ENCODE measurements around the gene CDK7. TPM values are rescaled to one million over a fixed set of nuclear protein-coding genes. Genes with fewer than 3 reads are reported as not detected.
A peak's percentile ranks its signal among the peaks of the same experiment; 100 is the strongest.

CDK7 gene
- 10 to 100 TPM; 30.8 to 75.9 (median 39.7) TPM for total RNA-seq

- peaks cover 5 to 15% of the 10 kb centered on the region in 2 donors for H3K4me1 ChIP-seq (replicated peaks in 1 of 2)
- peak; percentile 94 to 100 (median 99) for ATAC-seq (replicated peaks in 6 of 8)
- WGBS, 10 experiments = 0 to 5% (median 0%) methylated on average over 1 to 23 of the region's 49 CpGs; no CpG with 5 or more reads in 1 of the 10 experiments
- peak within 1 kb of the TSS; percentile 61 to 88 (median 79) for H3K4me3 ChIP-seq
- H3K27ac ChIP-seq = peak within 1 kb of the TSS; percentile 54 to 85
- in situ Hi-C loops (cut with MboI; ENCODE audit: low pct_unique_long_range_greater_than_20kb in 2 of 9, low sequenced_read_pairs in 9 of 9, unreplicated experiment in 9 of 9) = no loop called here
These were observed at the start of gene CDK7 for GRCh38 chr5:69234457-69235268. Gene CDK7 (plus strand): TSS chr5:69234886. CDS start chr5:69234976, 90 bp downstream.

GRCh38 chr5:69187342-69187741, 47.3 kb upstream of the CDK7 start:
- 83 to 100% (median 100%) methylated on average over 1 to 2 of the region's 2 CpGs; no CpG with 5 or more reads in 6 of the 10 experiments for WGBS, 10 experiments
- H3K27ac ChIP-seq = no peak overlapping the region
- in situ Hi-C loops (cut with MboI; ENCODE audit: low pct_unique_long_range_greater_than_20kb in 2 of 9, low sequenced_read_pairs in 9 of 9, unreplicated experiment in 9 of 9) = no loop called here
- no peak for ATAC-seq (replicated peaks in 6 of 8)
- H3K4me3 ChIP-seq = no peak overlapping the region
- H3K4me1 ChIP-seq (replicated peaks in 1 of 2) = peaks cover 3 to 9% of the 10 kb centered on the region in 2 donors

- Histone ChIP-seq H3K27ac (peak overlapping the region; percentile 27 to 81), H3K4me3 (peak overlapping the region; percentile 62 to 79 (median 70)), H3K4me1 (replicated peaks in 1 of 2) (peaks cover 3 to 9% of the 10 kb centered on the region in 2 donors)
- 0 to 25% (median 8%) methylated on average over 1 to 7 of the region's 8 CpGs; no CpG with 5 or more reads in 2 of the 10 experiments for WGBS, 10 experiments
- peak in 6 of 8 experiments; percentile 19 to 44 (median 40) for ATAC-seq (replicated peaks in 6 of 8)
- in situ Hi-C loops (cut with MboI; ENCODE audit: low pct_unique_long_range_greater_than_20kb in 2 of 9, low sequenced_read_pairs in 9 of 9, unreplicated experiment in 9 of 9) = no loop called here
These were observed 45.9 kb upstream of the CDK7 start for GRCh38 chr5:69188811-69189161.

GRCh38 chr5:69189162-69190086, 45.3 kb upstream of the CDK7 start, which contains the start of gene CENPH:
Gene CENPH (plus strand): TSS chr5:69189583. CDS start chr5:69189635, 52 bp downstream.
- in situ Hi-C loops (cut with MboI; ENCODE audit: low pct_unique_long_range_greater_than_20kb in 2 of 9, low sequenced_read_pairs in 9 of 9, unreplicated experiment in 9 of 9) = no loop called here
- Histone ChIP-seq H3K4me3 (peak within 1 kb of the TSS; percentile 62 to 79 (median 70)), H3K4me1 (replicated peaks in 1 of 2) (peaks cover 3 to 9% of the 10 kb centered on the region in 2 donors), H3K27ac (peak within 1 kb of the TSS; percentile 27 to 81)
- ATAC-seq (replicated peaks in 6 of 8) = peak; percentile 91 to 99 (median 98)
- 0 to 17% (median 0%) methylated on average over 3 to 14 of the region's 55 CpGs; no CpG with 5 or more reads in 1 of the 10 experiments for WGBS, 10 experiments

GRCh38 chr5:69202497-69202896, 32.2 kb upstream of the CDK7 start:
- no peak overlapping the region for H3K27ac ChIP-seq
- WGBS, 10 experiments = 78 to 100% (median 100%) methylated on average over 1 of the region's 1 CpG; no CpG with 5 or more reads in 3 of the 10 experiments
- ATAC-seq (replicated peaks in 6 of 8) = no peak
- no peak overlapping the region for H3K4me3 ChIP-seq
- in situ Hi-C loops (cut with MboI; ENCODE audit: low pct_unique_long_range_greater_than_20kb in 2 of 9, low sequenced_read_pairs in 9 of 9, unreplicated experiment in 9 of 9) = no loop called here
- no peaks in the 10 kb centered on the region for H3K4me1 ChIP-seq (replicated peaks in 1 of 2)

- in situ Hi-C loops (cut with MboI; ENCODE audit: low pct_unique_long_range_greater_than_20kb in 2 of 9, low sequenced_read_pairs in 9 of 9, unreplicated experiment in 9 of 9) = no loop called here
- ATAC-seq (replicated peaks in 6 of 8) = no peak
- H3K27ac ChIP-seq = no peak overlapping the region
These were observed 28.0 kb upstream of the CDK7 start for GRCh38 chr5:69206528-69207190.

GRCh38 chr5:69209602-69210001, 25.1 kb upstream of the CDK7 start:
- Histone ChIP-seq H3K4me3 (no peak overlapping the region), H3K27ac (no peak overlapping the region), H3K4me1 (replicated peaks in 1 of 2) (no peaks in the 10 kb centered on the region)
- 15 to 100% (median 80%) methylated on average over 2 of the region's 2 CpGs; no CpG with 5 or more reads in 1 of the 10 experiments for WGBS, 10 experiments
- no peak for ATAC-seq (replicated peaks in 6 of 8)
- in situ Hi-C loops (cut with MboI; ENCODE audit: low pct_unique_long_range_greater_than_20kb in 2 of 9, low sequenced_read_pairs in 9 of 9, unreplicated experiment in 9 of 9) = no loop called here

More at GRCh38 chr5:69206528-69207190, 28.0 kb upstream of the CDK7 start:
- Histone ChIP-seq H3K4me3 (no peak overlapping the region), H3K4me1 (replicated peaks in 1 of 2) (no peaks in the 10 kb centered on the region)
- 86 to 100% (median 100%) methylated on average over 1 to 2 of the region's 5 CpGs; no CpG with 5 or more reads in 3 of the 10 experiments for WGBS, 10 experiments

- no peak overlapping the region for H3K27ac ChIP-seq
- H3K4me1 ChIP-seq (replicated peaks in 1 of 2) = no peaks in the 10 kb centered on the region
- ATAC-seq (replicated peaks in 6 of 8) = no peak
- WGBS, 10 experiments = 80 to 100% (median 100%) methylated on average over 1 to 2 of the region's 2 CpGs; no CpG with 5 or more reads in 3 of the 10 experiments
- H3K4me3 ChIP-seq = no peak overlapping the region
- in situ Hi-C loops (cut with MboI; ENCODE audit: low pct_unique_long_range_greater_than_20kb in 2 of 9, low sequenced_read_pairs in 9 of 9, unreplicated experiment in 9 of 9) = no loop called here
These were observed 23.5 kb upstream of the CDK7 start for GRCh38 chr5:69211200-69211599.

- WGBS, 10 experiments = 80 to 100% (median 100%) methylated on average over 1 to 2 of the region's 2 CpGs; no CpG with 5 or more reads in 6 of the 10 experiments
- H3K27ac ChIP-seq = no peak overlapping the region
- ATAC-seq (replicated peaks in 6 of 8) = no peak
- H3K4me1 ChIP-seq (replicated peaks in 1 of 2) = peaks cover under 1 to 2% of the 10 kb centered on the region in 2 donors
- in situ Hi-C loops (cut with MboI; ENCODE audit: low pct_unique_long_range_greater_than_20kb in 2 of 9, low sequenced_read_pairs in 9 of 9, unreplicated experiment in 9 of 9) = no loop called here
- no peak overlapping the region for H3K4me3 ChIP-seq
These were observed 22.7 kb upstream of the CDK7 start for GRCh38 chr5:69212022-69212421.

- Histone ChIP-seq H3K4me1 (replicated peaks in 1 of 2) (peaks cover 4% of the 10 kb centered on the region in 2 donors), H3K27ac (no peak overlapping the region), H3K4me3 (no peak overlapping the region)
- in situ Hi-C loops (cut with MboI; ENCODE audit: low pct_unique_long_range_greater_than_20kb in 2 of 9, low sequenced_read_pairs in 9 of 9, unreplicated experiment in 9 of 9) = no loop called here
- WGBS, 10 experiments = 100% methylated on average over 1 to 4 of the region's 4 CpGs; no CpG with 5 or more reads in 4 of the 10 experiments
- ATAC-seq (replicated peaks in 6 of 8) = no peak
These were observed 21.0 kb upstream of the CDK7 start for GRCh38 chr5:69213513-69214215.

- WGBS, 10 experiments = 2 to 80% (median 55%) methylated on average over 1 to 6 of the region's 6 CpGs
- H3K4me3 ChIP-seq = peak overlapping the region; percentile 90 to 98 (median 96)
- no peak overlapping the region for H3K27ac ChIP-seq
- in situ Hi-C loops (cut with MboI; ENCODE audit: low pct_unique_long_range_greater_than_20kb in 2 of 9, low sequenced_read_pairs in 9 of 9, unreplicated experiment in 9 of 9) = no loop called here
- H3K4me1 ChIP-seq (replicated peaks in 1 of 2) = peaks cover 9 to 10% of the 10 kb centered on the region in 2 donors
- ATAC-seq (replicated peaks in 6 of 8) = no peak
These were observed 17.6 kb upstream of the CDK7 start for GRCh38 chr5:69217151-69217511.
